ENCODE data around the gene SLC30A10. TPM values are rescaled to one million over a fixed set of nuclear protein-coding genes. Genes with fewer than 3 reads are reported as not detected.

SLC30A10 gene
- total RNA-seq, 2 experiments from 2014 or later, result not detected

Small RNA genes within 50 kb of the gene (small RNA-seq; reads per million reads assigned to genes)
- gene RF00012, result not detected

Other genes starting within 250 kb of the SLC30A10 start
- gene EPRS1, start 117.9 kb upstream of the SLC30A10 start, total RNA-seq (2014; rRNA removed; shearing (Covaris generic)), result 93.1 and 101 TPM in 2 replicates
- gene EPRS1, start 117.9 kb upstream of the SLC30A10 start, total RNA-seq (2022), result 174 and 175 TPM in 2 replicates
- 43.0 and 48.7 TPM in 2 replicates for gene BPNT1, start 161.2 kb upstream of the SLC30A10 start, total RNA-seq (2014; rRNA removed; shearing (Covaris generic))
- 73.3 and 98.5 TPM in 2 replicates for gene BPNT1, start 161.2 kb upstream of the SLC30A10 start, total RNA-seq (2022)
- 57.2 and 62.6 TPM in 2 replicates for gene IARS2, start 165.6 kb upstream of the SLC30A10 start, total RNA-seq (2014; rRNA removed; shearing (Covaris generic))
- gene IARS2, start 165.6 kb upstream of the SLC30A10 start, total RNA-seq (2022), result 90.2 and 91.3 TPM in 2 replicates

Measured in OCI-LY7 (cell line).